ENCODE data around the gene PLEKHO2. TPM values are rescaled to one million over a fixed set of nuclear protein-coding genes. Genes with fewer than 3 reads are reported as not detected.

PLEKHO2 gene
- total RNA-seq = 30.8 and 31.9 TPM in 2 replicates

DNA sequence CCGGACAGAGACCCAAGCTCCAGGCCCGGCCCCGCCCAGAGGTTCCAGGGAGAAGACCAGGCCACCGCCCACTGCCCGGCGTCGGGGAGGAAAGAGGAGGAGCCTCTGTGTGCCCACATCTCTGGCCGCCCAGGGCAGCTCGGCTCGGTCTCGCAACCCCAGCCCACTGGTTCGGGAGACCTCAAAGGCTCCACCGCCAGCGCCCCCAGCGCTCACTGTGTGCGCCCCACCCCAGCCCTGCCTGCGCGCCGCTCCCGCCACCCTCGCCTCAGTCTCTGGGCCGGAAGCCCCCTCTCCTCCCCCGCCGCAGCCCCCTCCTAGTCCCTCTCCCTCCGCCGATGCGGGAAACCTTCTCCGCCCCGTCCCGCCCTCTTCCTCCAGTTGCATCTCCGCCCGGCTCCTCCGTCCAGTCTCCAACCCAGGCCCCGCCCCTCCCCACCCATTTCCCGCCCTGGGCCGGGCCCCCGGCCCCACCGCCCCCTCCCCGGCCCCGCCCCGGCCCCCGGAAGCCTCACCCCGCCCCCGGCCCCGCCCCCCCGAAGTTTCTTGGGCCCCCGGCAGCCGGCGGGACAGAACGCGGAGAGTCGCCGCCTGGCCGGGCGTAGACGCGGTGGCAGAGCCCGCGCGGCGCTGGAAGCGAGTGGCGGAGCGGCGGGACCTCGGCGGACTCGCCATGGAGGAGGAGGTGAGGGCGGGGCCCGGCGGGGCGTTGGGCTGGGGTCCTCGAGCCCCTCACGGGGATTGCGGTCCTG lies at the start of gene PLEKHO2:
TSS of gene PLEKHO2 (plus strand) at position 572 of the 752 bp plus-strand sequence. CDS start at position 674, 102 bp downstream.

DNA sequence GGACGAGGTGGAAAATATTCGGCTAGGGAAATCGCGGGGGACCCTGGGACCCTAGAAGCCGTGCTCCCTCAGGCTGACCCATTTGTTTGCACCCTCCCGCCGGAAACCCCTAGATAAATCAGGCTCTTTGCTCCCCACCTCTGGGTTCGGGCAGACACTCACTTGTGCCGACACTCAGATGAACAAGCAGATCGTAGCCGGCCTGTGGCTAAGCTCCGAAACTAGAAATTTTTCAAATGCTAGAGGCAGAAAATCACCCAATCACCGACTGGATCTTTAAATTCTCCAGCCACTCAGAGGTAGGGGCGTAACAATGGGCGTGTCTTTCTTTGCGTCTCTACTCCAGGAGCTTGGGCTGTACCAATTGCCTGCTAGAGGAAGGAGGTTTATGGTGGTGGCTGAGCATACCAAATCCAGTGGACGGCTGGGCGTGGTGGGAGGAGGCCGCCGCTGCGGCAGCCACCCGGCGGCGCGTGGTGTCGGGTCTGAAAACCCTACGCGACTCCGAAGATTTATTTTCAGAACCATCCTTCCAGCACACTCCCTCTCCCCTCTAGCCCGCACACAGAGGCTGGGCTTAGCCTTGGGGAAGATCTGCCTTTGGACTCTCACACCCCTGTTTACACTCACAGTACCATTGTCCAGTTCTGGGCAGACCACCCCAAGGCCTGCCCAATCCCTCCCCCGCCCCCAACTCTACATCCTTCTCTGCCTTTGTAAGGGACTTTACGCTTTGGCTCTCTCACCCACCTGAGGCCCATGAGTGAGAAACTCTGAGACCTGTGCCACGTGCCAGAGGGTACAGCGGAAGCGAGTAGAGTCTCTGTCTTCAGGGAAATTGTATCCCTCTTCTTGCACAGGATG lies 16.1 kb upstream of the PLEKHO2 start, which contains the start of gene PIF1:
TSS of gene PIF1 (minus strand) at position 217 of the 864 bp plus-strand sequence. CDS start 1,312 bp downstream, outside the sequence.

DNA sequence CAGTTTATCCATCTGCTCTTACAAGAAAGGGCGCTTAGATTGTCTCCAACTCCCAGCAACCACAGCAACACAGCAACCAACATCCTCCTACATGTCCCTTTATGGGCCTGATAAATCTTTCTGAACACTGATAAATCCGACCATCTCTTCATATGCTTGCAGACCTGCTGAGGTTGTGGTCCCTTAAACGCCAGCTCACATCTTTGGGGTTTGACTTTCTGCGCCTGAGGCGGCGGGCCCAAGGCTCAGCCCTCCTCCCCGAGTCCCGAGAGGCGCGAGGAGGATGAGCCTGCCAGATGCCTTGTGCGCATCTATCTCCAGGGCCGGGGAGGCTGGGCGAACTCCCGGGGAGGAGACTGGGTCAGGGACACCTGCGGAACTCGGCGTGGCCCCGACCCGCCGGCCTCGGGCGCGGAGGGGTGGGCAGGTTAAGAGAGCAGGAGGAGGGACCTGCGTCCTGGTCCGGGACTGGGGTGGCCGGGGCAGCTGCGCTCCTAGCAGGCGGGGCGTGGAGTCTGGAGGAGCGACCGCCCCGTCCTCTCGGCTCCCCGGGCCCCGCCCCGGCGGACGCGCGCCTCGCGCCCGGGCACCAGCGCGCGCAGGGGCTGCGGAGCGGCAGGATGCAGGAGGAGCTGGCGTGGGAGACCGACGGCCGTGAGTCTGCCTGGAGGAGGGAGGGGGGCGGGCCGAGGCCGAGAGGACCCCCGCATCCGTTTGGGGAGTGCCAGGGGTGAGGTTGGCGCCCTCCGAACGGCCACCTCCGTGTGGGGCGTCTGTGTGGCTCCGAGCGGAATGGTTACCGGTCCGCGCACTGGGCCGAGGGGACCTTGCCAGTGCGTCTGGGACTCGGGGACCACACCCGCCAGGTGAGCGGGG lies 69.8 kb downstream of the PLEKHO2 start, which contains the start of gene ANKDD1A:
TSS of gene ANKDD1A (plus strand) at position 592 of the 876 bp plus-strand sequence. CDS start at position 621, 29 bp downstream.

Other genes with a start within 250 kb of the PLEKHO2 start
- not detected in 2 replicates for gene RBPMS2, start 66.3 kb upstream of the PLEKHO2 start, total RNA-seq
- gene PIF1, start 16.3 kb upstream of the PLEKHO2 start, total RNA-seq = 19.0 and 23.4 TPM in 2 replicates
- 0.35 and 1.7 TPM in 2 replicates for gene ANKDD1A, start 70.0 kb downstream of the PLEKHO2 start, total RNA-seq
- gene SPG21, start 148.0 kb downstream of the PLEKHO2 start, total RNA-seq = 71.2 and 89.9 TPM in 2 replicates
- 26.4 and 30.0 TPM in 2 replicates for gene MTFMT, start 187.7 kb downstream of the PLEKHO2 start, total RNA-seq
- gene SLC51B, start 203.5 kb downstream of the PLEKHO2 start, total RNA-seq = not detected in 2 replicates
- 12.1 and 12.8 TPM in 2 replicates for gene RASL12, start 226.1 kb downstream of the PLEKHO2 start, total RNA-seq
- not detected in 2 replicates for gene KBTBD13, start 234.8 kb downstream of the PLEKHO2 start, total RNA-seq